ENCODE data around the gene NCF2. TPM values are rescaled to one million over a fixed set of nuclear protein-coding genes. Genes with fewer than 3 reads are reported as not detected.

Gene NCF2
- total RNA-seq, 1 experiment from 2014 or later = 31.3 TPM

- H3K4me1 ChIP-seq (ENCODE audit: insufficient read depth, low read length) = peaks cover 29% of the 10 kb centered on the region
- H3K27ac ChIP-seq (ENCODE audit: low read length) = no peak overlapping the region
- peaks cover 31% of the 10 kb centered on the region for H3K36me3 ChIP-seq (ENCODE audit: low read depth, low read length)
- no peak overlapping the region for H2AFZ ChIP-seq (ENCODE audit: low read length)
- peaks cover 19% of the 10 kb centered on the region for H3K79me2 ChIP-seq (ENCODE audit: low read length)
- BruUV-seq (replicated peaks) = no TSS peak
- CTCF ChIA-PET = no interaction called here
- H3K9ac ChIP-seq (ENCODE audit: low read length) = no peak overlapping the region
- DNase-seq = no peak
- peaks cover 5% of the 10 kb centered on the region; the same call in 1 of the 2 replicates for H4K20me1 ChIP-seq (ENCODE audit: low read length)
- no peak overlapping the region for H3K4me3 ChIP-seq (ENCODE audit: low read length)
- H3F3A ChIP-seq (ENCODE audit: low read length, unreplicated experiment) = peaks cover 5% of the 10 kb centered on the region
- no peaks in the 10 kb centered on the region for H3K9me3 ChIP-seq (ENCODE audit: low read length)
- no peak for TF ChIP-seq EZH2phosphoT487 (IDR thresholded peaks at IDR 0.05; ENCODE audit: borderline replicate concordance, low read length)
- no peak for TF ChIP-seq EZH2 (IDR thresholded peaks at IDR 0.05; ENCODE audit: low read length, unreplicated experiment)
- no peak for TF ChIP-seq CTCF (conservative IDR thresholded peaks at IDR 0.05; ENCODE audit: low read depth, low read length)
- H3K4me2 ChIP-seq (ENCODE audit: low read length) = no peak overlapping the region
- intact Hi-C loops (cut with micrococcal nuclease) = no loop called here
- no peaks in the 10 kb centered on the region for H3K27me3 ChIP-seq (ENCODE audit: low read length)
- no peaks in the 10 kb centered on the region for H3K9me2 ChIP-seq (replicated peaks; ENCODE audit: low read length)
- POLR2A ChIA-PET (ENCODE audit: unreplicated experiment) = no interaction called here
- ATAC-seq = no peak
These were observed 72.9 kb downstream of the NCF2 start for GRCh38 chr1:183517401-183517800.

- TF ChIP-seq CTCF (conservative IDR thresholded peaks at IDR 0.05; ENCODE audit: low read depth, low read length) = no peak
- TF ChIP-seq EZH2phosphoT487 (IDR thresholded peaks at IDR 0.05; ENCODE audit: borderline replicate concordance, low read length) = no peak
- TF ChIP-seq EZH2 (IDR thresholded peaks at IDR 0.05; ENCODE audit: low read length, unreplicated experiment) = no peak
- intact Hi-C loops (cut with micrococcal nuclease) = no loop called here
- no peak overlapping the region for H3K4me2 ChIP-seq (ENCODE audit: low read length)
- no peaks in the 10 kb centered on the region for H3K9me3 ChIP-seq (ENCODE audit: low read length)
- H3K36me3 ChIP-seq (ENCODE audit: low read depth, low read length) = peaks cover 30% of the 10 kb centered on the region
- H3K9ac ChIP-seq (ENCODE audit: low read length) = no peak overlapping the region
- peaks cover 25% of the 10 kb centered on the region for H3K79me2 ChIP-seq (ENCODE audit: low read length)
- CTCF ChIA-PET = no interaction called here
- no peaks in the 10 kb centered on the region for H3K27me3 ChIP-seq (ENCODE audit: low read length)
- H2AFZ ChIP-seq (ENCODE audit: low read length) = no peak overlapping the region
- POLR2A ChIA-PET (ENCODE audit: unreplicated experiment) = no interaction called here
- H3K4me3 ChIP-seq (ENCODE audit: low read length) = no peak overlapping the region
- H3K9me2 ChIP-seq (replicated peaks; ENCODE audit: low read length) = no peaks in the 10 kb centered on the region
- peaks cover 5% of the 10 kb centered on the region; the same call in 1 of the 2 replicates for H4K20me1 ChIP-seq (ENCODE audit: low read length)
- BruUV-seq (replicated peaks) = no TSS peak
- H3F3A ChIP-seq (ENCODE audit: low read length, unreplicated experiment) = peaks cover 5% of the 10 kb centered on the region
- no peak overlapping the region for H3K27ac ChIP-seq (ENCODE audit: low read length)
- peaks cover 29% of the 10 kb centered on the region for H3K4me1 ChIP-seq (ENCODE audit: insufficient read depth, low read length)
- no peak for DNase-seq
- ATAC-seq = no peak
These were observed 73.5 kb downstream of the NCF2 start for GRCh38 chr1:183516725-183517124.

GRCh38 chr1:183515002-183515689 is 75.1 kb downstream of the NCF2 start:
- Histone ChIP-seq H2AFZ (ENCODE audit: low read length) (no peak overlapping the region), H3K4me1 (ENCODE audit: insufficient read depth, low read length) (peaks cover 29% of the 10 kb centered on the region), H3K9me2 (replicated peaks; ENCODE audit: low read length) (no peaks in the 10 kb centered on the region), H4K20me1 (ENCODE audit: low read length) (peaks cover 5% of the 10 kb centered on the region; the same call in 1 of the 2 replicates), H3K4me2 (ENCODE audit: low read length) (peak overlapping the region; percentile 55), H3K4me3 (ENCODE audit: low read length) (no peak overlapping the region; the same call in 1 of the 2 replicates), H3K9ac (ENCODE audit: low read length) (peak overlapping the region; percentile 16; the same call in 1 of the 2 replicates), H3K9me3 (ENCODE audit: low read length) (no peaks in the 10 kb centered on the region), H3K79me2 (ENCODE audit: low read length) (peaks cover 38% of the 10 kb centered on the region), H3K36me3 (ENCODE audit: low read depth, low read length) (peaks cover 24% of the 10 kb centered on the region), H3K27ac (ENCODE audit: low read length) (peak overlapping the region; percentile 86), H3K27me3 (ENCODE audit: low read length) (no peaks in the 10 kb centered on the region), H3F3A (ENCODE audit: low read length, unreplicated experiment) (peaks cover 5% of the 10 kb centered on the region)
- DNase-seq = peak; percentile 87
- POLR2A ChIA-PET (ENCODE audit: unreplicated experiment) = interaction anchor here (0.6 kb wide), 1 partner anchor 37 kb away, joined by 4 read pairs; no protein-coding TSS in a partner anchor
- intact Hi-C loops (cut with micrococcal nuclease) = loop anchor here (2.0 kb wide), 1 partner anchor 14 kb away; no protein-coding TSS in a partner anchor
- CTCF ChIA-PET = no interaction called here
- TF ChIP-seq EZH2phosphoT487 (IDR thresholded peaks at IDR 0.05; ENCODE audit: borderline replicate concordance, low read length) (no peak), EZH2 (IDR thresholded peaks at IDR 0.05; ENCODE audit: low read length, unreplicated experiment) (no peak), CTCF (conservative IDR thresholded peaks at IDR 0.05; ENCODE audit: low read depth, low read length) (no peak)
- no TSS peak for BruUV-seq (replicated peaks)
- ATAC-seq = peak; percentile 98

Data from PC-3 (cell line).